Glutamatergic neuron (in vitro differentiated cells): ENCODE measurements around the gene PDE7B. TPM values are rescaled to one million over a fixed set of nuclear protein-coding genes. Genes with fewer than 3 reads are reported as not detected.

Experiments
- DNase-seq: peaks from one replicate; pipeline ENCODE4 v3.0.0; 2022
- H3K27ac Mint-ChIP-seq: one replicate; pipeline ENCODE4 v1.8.0; 2020; ENCODE audit warnings: mild to moderate bottlenecking, mixed read lengths, inconsistent platforms; ENCODE audit not compliant: unreplicated experiment
- H3K27me3 Mint-ChIP-seq: one replicate; pipeline ENCODE4 v1.8.0; 2020; ENCODE audit warnings: mild to moderate bottlenecking, moderate library complexity, mixed read lengths, inconsistent platforms; ENCODE audit not compliant: unreplicated experiment
- H3K36me3 Mint-ChIP-seq: one replicate; pipeline ENCODE4 v1.8.0; 2020; ENCODE audit warnings: mild to moderate bottlenecking, mixed read lengths, inconsistent platforms; ENCODE audit not compliant: unreplicated experiment
- H3K4me1 Mint-ChIP-seq: one replicate; pipeline ENCODE4 v1.8.0; 2020; ENCODE audit warnings: mild to moderate bottlenecking, low read depth, mixed read lengths, inconsistent platforms; ENCODE audit not compliant: unreplicated experiment
- H3K4me3 Mint-ChIP-seq: one replicate; pipeline ENCODE4 v1.8.0; 2020; ENCODE audit warnings: mild to moderate bottlenecking, mixed read lengths, inconsistent platforms; ENCODE audit not compliant: unreplicated experiment
- H3K9me3 Mint-ChIP-seq: one replicate; pipeline ENCODE4 v1.8.0; 2020; ENCODE audit warnings: mild to moderate bottlenecking, moderate library complexity, mixed read lengths, inconsistent platforms; ENCODE audit not compliant: unreplicated experiment
- CTCF ChIP-seq: fragments of 200-600 bp; sonication (generic); IDR thresholded peaks from one replicate; pipeline ENCODE4 v1.5.0; 2021; ENCODE audit not compliant: partially characterized antibody, unreplicated experiment
- total RNA-seq: library from RNA; stranded (reverse); fragmentation: NEBNext Ultra II Directional; extraction: Animal tissue kit (Norgen Biotek cat#: 25700); gene quantifications from one replicate; pipeline ENCODE4 v1.2.1, GENCODE V29; 2021; ENCODE audit not compliant: unreplicated experiment

The PDE7B gene
- total RNA-seq, 1 donor from 2014 or later, result not detected

GRCh38 chr6:136051140-136051775 lies 199.8 kb downstream of the PDE7B start:
- no peak for DNase-seq
- Mint-ChIP-seq H3K4me1 (no peaks in the 10 kb centered on the region), H3K9me3 (no peaks in the 10 kb centered on the region), H3K27ac (no peak overlapping the region), H3K4me3 (no peak overlapping the region), H3K27me3 (no peaks in the 10 kb centered on the region), H3K36me3 (no peaks in the 10 kb centered on the region)
- TF ChIP-seq CTCF, result no peak

- no peak for DNase-seq
- Mint-ChIP-seq H3K9me3 (no peaks in the 10 kb centered on the region), H3K27me3 (no peaks in the 10 kb centered on the region), H3K4me1 (no peaks in the 10 kb centered on the region), H3K27ac (no peak overlapping the region), H3K4me3 (no peak overlapping the region), H3K36me3 (no peaks in the 10 kb centered on the region)
- no peak for TF ChIP-seq CTCF
Measured at GRCh38 chr6:136052031-136052430, 200.5 kb downstream of the PDE7B start.

- no peaks in the 10 kb centered on the region for H3K36me3 Mint-ChIP-seq
- no peaks in the 10 kb centered on the region for H3K9me3 Mint-ChIP-seq
Measured at GRCh38 chr6:136058852-136059251, 207.4 kb downstream of the PDE7B start.

GRCh38 chr6:136059308-136059707 lies 207.8 kb downstream of the PDE7B start:
- no peak overlapping the region for H3K4me3 Mint-ChIP-seq
- no peaks in the 10 kb centered on the region for H3K27me3 Mint-ChIP-seq
- TF ChIP-seq CTCF, result no peak
- DNase-seq, result no peak
- H3K27ac Mint-ChIP-seq, result no peak overlapping the region
- H3K4me1 Mint-ChIP-seq, result no peaks in the 10 kb centered on the region
- H3K36me3 Mint-ChIP-seq, result no peaks in the 10 kb centered on the region
- H3K9me3 Mint-ChIP-seq, result no peaks in the 10 kb centered on the region

More at GRCh38 chr6:136058852-136059251, 207.4 kb downstream of the PDE7B start:
- Mint-ChIP-seq H3K4me1 (no peaks in the 10 kb centered on the region), H3K27me3 (no peaks in the 10 kb centered on the region), H3K4me3 (no peak overlapping the region), H3K27ac (no peak overlapping the region)
- TF ChIP-seq CTCF, result no peak
- no peak for DNase-seq

GRCh38 chr6:136060052-136060451 lies 208.6 kb downstream of the PDE7B start:
- no peaks in the 10 kb centered on the region for H3K9me3 Mint-ChIP-seq
- DNase-seq, result no peak
- H3K27ac Mint-ChIP-seq, result no peak overlapping the region
- H3K4me1 Mint-ChIP-seq, result no peaks in the 10 kb centered on the region
- no peak overlapping the region for H3K4me3 Mint-ChIP-seq
- TF ChIP-seq CTCF, result no peak
- no peaks in the 10 kb centered on the region for H3K27me3 Mint-ChIP-seq
- no peaks in the 10 kb centered on the region for H3K36me3 Mint-ChIP-seq
